Nephron progenitor cell (in vitro differentiated cells): ENCODE results near the gene DEXI.

Source experiments
- DNase-seq: peaks from one replicate; pipeline ENCODE4 v3.0.0; 2021
- H3K27ac Mint-ChIP-seq: 2 replicates; pipeline ENCODE4 v1.8.0; 2021; ENCODE audit warnings: mild to moderate bottlenecking, moderate library complexity, mixed read lengths
- H3K27me3 Mint-ChIP-seq: 2 replicates; pipeline ENCODE4 v1.8.0; 2021; ENCODE audit warnings: mild to moderate bottlenecking, low read depth, mixed read lengths; ENCODE audit not compliant: poor library complexity
- H3K36me3 Mint-ChIP-seq: 2 replicates; pipeline ENCODE4 v1.8.0; 2021; ENCODE audit warnings: low read depth, mixed read lengths
- H3K4me1 Mint-ChIP-seq: 2 replicates; pipeline ENCODE4 v1.8.0; 2021; ENCODE audit warnings: mixed read lengths
- H3K4me3 Mint-ChIP-seq: 2 replicates; pipeline ENCODE4 v1.8.0; 2021; ENCODE audit warnings: mild to moderate bottlenecking, moderate library complexity, mixed read lengths
- H3K9me3 Mint-ChIP-seq: 2 replicates; pipeline ENCODE4 v1.8.0; 2021; ENCODE audit warnings: mild to moderate bottlenecking, moderate library complexity, mixed read lengths
- CTCF ChIP-seq: fragments of 200-600 bp; sonication (generic); IDR thresholded peaks from 2 replicates; pipeline ENCODE4 v1.5.0; 2021; ENCODE audit warnings: antibody characterized with exemption

DEXI gene

GRCh38 chr16:10938321-10938720 is 3.9 kb downstream of the DEXI start:
- Mint-ChIP-seq H3K4me3 (no peak overlapping the region), H3K4me1 (peaks cover 60% of the 10 kb centered on the region)
- no peak for DNase-seq

GRCh38 chr16:10937068-10937859 is 5.0 kb downstream of the DEXI start:
- H3K4me3 Mint-ChIP-seq, result peak overlapping the region; percentile 25
- H3K27ac Mint-ChIP-seq, result no peak overlapping the region
- H3K4me1 Mint-ChIP-seq, result peaks cover 55% of the 10 kb centered on the region
- peaks cover 10% of the 10 kb centered on the region for H3K36me3 Mint-ChIP-seq
- H3K9me3 Mint-ChIP-seq, result no peaks in the 10 kb centered on the region
- H3K27me3 Mint-ChIP-seq, result peaks cover 5% of the 10 kb centered on the region
- DNase-seq, result no peak
- TF ChIP-seq CTCF, result no peak

More at GRCh38 chr16:10938321-10938720, 3.9 kb downstream of the DEXI start:
- Mint-ChIP-seq H3K9me3 (no peaks in the 10 kb centered on the region), H3K27ac (no peak overlapping the region), H3K27me3 (peaks cover 5% of the 10 kb centered on the region), H3K36me3 (peaks cover 10% of the 10 kb centered on the region)
- TF ChIP-seq CTCF, result no peak

- DNase-seq, result no peak
- H3K4me3 Mint-ChIP-seq, result no peak overlapping the region
- H3K4me1 Mint-ChIP-seq, result peaks cover 55% of the 10 kb centered on the region
- H3K36me3 Mint-ChIP-seq, result peaks cover 10% of the 10 kb centered on the region
- no peak overlapping the region for H3K27ac Mint-ChIP-seq
- H3K9me3 Mint-ChIP-seq, result no peaks in the 10 kb centered on the region
- TF ChIP-seq CTCF, result no peak
- peaks cover 5% of the 10 kb centered on the region for H3K27me3 Mint-ChIP-seq
Observed at GRCh38 chr16:10936272-10936984, 5.8 kb downstream of the DEXI start.

- peaks cover 46% of the 10 kb centered on the region for H3K4me1 Mint-ChIP-seq
- H3K9me3 Mint-ChIP-seq, result no peaks in the 10 kb centered on the region
- peaks cover under 1% of the 10 kb centered on the region for H3K27me3 Mint-ChIP-seq
- peaks cover 8% of the 10 kb centered on the region for H3K36me3 Mint-ChIP-seq
- H3K4me3 Mint-ChIP-seq, result no peak overlapping the region
- no peak for TF ChIP-seq CTCF
- H3K27ac Mint-ChIP-seq, result no peak overlapping the region
- no peak for DNase-seq
Observed at GRCh38 chr16:10935226-10935915, 6.9 kb downstream of the DEXI start.

GRCh38 chr16:10934325-10935107 is 7.8 kb downstream of the DEXI start:
- Mint-ChIP-seq H3K36me3 (peaks cover 3% of the 10 kb centered on the region), H3K27me3 (no peaks in the 10 kb centered on the region), H3K4me3 (no peak overlapping the region), H3K27ac (no peak overlapping the region), H3K9me3 (no peaks in the 10 kb centered on the region), H3K4me1 (peaks cover 37% of the 10 kb centered on the region)
- TF ChIP-seq CTCF, result no peak
- DNase-seq, result no peak
